ENCODE data around the gene NOC2L. TPM values are rescaled to one million over a fixed set of nuclear protein-coding genes. Genes with fewer than 3 reads are reported as not detected.

Gene NOC2L
- 68.0 to 91.8 TPM (median 81.8 TPM) in 5 replicates for total RNA-seq (2022; extraction: Qiagen RNA extraction)

GRCh38 chr1:958823-959730 lies at the start of gene NOC2L:
NOC2L (minus strand) TSS chr1:959256; CDS start chr1:959240, 16 bp downstream.

DNA sequence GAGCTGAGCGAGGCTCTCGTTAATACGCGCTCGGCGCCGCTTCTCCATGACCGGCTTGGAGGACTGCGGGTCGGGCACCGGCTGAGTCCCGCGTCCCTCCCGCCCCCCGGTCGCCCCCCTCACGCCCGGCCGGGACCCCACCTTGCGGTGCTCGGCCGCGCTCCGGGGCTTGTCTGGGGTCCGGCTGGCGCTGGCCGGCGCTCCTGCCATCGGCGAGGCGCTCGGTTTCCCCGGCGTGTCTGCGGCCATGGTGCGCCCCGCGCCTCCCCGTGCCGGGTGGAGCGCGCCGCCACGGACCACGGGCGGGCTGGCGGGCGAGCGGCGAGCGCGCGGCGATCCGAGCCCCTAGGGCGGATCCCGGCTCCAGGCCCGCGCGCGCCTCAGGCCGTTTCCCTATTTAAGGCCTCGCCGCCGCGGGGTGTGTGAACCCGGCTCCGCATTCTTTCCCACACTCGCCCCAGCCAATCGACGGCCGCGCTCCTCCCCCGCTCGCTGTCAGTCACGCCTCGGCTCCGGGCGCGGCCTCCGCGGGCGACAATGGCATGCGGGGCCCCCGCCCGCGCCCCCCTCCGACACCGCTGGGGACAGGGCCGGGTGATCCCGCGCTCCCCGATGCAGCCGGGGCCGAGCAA lies 40.8 kb upstream of the NOC2L start, which contains the start of gene HES4:
TSS of gene HES4 (minus strand) at position 373 of the 632 bp plus-strand sequence. CDS start at position 249, 124 bp downstream.

DNA sequence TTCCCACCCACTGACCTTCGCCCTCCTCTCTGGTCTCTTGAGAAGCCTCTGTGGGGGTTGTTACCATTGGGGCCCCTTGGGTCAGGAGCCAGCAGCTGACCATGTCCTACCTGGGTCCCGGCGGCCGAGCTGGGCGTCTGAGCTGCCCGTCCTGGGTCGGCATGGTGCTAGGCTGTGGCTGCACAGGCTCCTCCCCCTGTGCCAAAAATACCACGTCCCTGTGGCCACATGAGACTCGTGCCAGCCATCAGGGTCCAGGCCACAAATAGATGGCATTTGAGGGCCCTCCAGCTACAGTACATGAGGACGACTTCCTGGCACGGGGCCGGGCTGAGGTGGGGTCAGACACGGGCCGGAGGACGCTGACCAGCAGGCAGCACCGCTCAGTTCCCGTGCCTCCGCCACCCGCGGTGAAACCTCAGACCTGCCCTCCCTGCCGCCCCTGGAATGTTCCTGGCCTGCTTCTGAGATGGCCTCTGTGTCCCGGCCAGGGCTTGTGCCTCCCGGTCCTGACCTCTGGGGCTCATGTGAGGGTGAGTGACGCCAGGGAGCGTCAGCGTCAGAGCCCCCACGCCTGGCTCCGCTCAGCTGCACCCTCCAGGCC lies 23.0 kb upstream of the NOC2L start, which contains the start of gene PERM1:
TSS of gene PERM1 (minus strand) at position 139 of the 604 bp plus-strand sequence. CDS start 1,064 bp downstream, outside the sequence.

DNA sequence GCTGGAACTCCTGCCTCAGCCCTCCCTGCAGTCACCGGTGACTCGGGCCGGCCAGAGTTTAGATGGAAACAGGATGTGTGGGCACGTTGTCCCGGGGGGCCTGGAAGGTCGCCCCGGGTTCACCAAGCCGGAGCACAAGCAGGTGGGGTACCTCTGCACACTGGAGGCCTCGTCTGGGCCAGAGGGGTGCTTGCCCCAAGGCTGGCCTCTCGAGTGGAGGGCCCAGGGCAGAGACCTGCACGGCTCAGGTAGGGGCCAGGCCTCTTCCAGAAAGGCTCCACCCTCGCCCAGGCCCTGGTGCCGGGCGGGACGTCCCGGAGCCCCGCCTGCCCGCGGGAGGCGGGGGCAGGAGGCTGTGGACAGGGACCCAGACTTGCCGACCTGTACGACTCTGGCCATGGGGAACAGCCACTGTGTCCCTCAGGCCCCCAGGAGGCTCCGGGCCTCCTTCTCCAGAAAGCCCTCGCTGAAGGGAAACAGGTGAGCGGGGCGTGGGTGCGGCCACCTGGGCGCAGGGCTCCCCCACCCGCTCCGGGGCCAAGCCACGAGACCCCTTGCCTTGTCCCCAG lies 7.2 kb upstream of the NOC2L start, which contains the start of gene PLEKHN1:
TSS of gene PLEKHN1 (plus strand) at position 348 of the 569 bp plus-strand sequence. CDS start at position 398, 50 bp downstream.

DNA sequence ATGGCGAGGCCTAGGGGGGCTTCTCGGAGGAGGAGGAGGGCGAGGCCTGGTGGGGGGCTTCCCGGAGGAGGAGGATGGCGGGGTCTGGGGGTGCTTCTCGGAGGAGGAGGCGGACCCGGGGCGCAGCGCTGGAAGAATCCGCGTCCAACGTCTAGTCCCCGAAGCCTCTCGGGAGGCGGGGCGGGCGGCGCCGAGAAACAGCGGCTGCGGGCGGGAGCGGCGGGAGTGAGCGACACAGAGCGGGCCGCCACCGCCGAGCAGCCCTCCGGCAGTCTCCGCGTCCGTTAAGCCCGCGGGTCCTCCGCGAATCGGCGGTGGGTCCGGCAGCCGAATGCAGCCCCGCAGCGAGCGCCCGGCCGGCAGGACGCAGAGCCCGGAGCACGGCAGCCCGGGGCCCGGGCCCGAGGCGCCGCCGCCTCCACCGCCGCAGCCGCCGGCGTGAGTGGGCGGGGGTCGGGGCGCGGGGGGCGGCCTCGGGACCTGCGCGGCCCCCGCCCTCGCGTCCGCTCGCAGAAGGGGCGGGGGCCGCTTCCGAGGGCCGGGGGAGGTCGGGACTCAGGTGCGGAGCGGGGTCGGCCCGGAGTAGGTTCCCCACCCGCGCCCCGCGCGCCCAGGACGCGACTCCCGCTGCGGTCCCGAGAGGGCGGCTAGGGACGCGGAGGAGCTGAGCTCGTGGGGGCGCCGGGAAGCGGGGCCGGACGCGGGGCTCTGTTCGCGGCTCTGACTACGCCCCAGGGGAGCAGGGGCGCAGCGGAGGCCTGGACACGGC lies 1.5 kb upstream of the NOC2L start, which contains the start of gene KLHL17:
TSS of gene KLHL17 (plus strand) at position 222 of the 769 bp plus-strand sequence. CDS start at position 332, 110 bp downstream.

DNA sequence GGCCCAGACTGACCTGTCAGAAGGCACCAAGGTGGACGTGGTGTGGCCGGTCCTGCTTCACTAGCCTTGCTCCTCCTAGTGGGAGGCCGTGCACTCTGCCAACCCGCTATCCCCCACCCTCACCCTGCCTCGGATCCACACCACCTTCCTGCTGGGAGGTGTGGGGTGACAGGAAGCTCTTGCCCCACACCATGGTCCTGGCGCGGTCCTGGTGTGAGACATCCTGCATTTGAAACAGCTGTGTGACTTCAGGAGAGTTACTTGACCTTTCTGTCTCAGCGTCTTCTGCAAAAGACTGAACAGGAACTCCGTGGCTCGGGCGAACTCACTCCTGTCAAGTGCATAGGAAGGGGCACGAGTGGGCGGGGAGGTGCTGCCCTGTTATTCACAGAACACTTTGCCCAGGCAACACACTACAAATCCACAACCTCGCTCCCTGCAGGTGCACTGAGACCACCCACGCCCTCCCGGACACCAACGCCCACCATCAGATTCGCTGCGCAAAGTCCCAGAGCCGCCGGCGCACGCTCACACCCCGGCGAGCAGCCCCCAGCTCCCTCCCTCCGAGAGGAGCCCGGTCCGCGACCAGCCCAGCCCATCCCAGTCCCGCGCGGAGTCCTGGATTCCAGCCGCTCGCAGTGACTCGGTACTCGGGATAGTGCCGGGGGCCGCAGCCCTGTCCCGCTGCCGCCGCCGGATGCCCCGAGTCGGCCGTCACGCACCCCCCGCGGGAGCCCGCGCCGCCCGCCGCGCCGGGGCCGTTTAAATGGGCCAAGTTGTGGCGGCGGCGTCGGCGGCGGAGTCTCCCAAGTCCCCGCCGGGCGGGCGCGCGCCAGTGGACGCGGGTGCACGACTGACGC lies 35.7 kb downstream of the NOC2L start, which contains the start of gene SAMD11:
TSS of gene SAMD11 (plus strand) at position 793 of the 860 bp plus-strand sequence. CDS start 509 bp downstream, outside the sequence.

Other genes starting within 250 kb of the NOC2L start
- 16.3 to 29.6 TPM (median 27.8 TPM) in 5 replicates for gene SAMD11, start 35.3 kb downstream of the NOC2L start, total RNA-seq (2022; extraction: Qiagen RNA extraction)
- 9.1 to 20.0 TPM (median 16.2 TPM) in 5 replicates for gene KLHL17, start 1.3 kb upstream of the NOC2L start, total RNA-seq (2022; extraction: Qiagen RNA extraction)
- 3.6 to 6.3 TPM (median 5.7 TPM) in 5 replicates for gene PLEKHN1, start 7.2 kb upstream of the NOC2L start, total RNA-seq (2022; extraction: Qiagen RNA extraction)
- 0.10 to 0.30 TPM (median 0.14 TPM) in 4 of 5 replicates, not detected in the other for gene PERM1, start 22.8 kb upstream of the NOC2L start, total RNA-seq (2022; extraction: Qiagen RNA extraction)
- 22.0 to 73.2 TPM (median 67.5 TPM) in 5 replicates for gene HES4, start 40.8 kb upstream of the NOC2L start, total RNA-seq (2022; extraction: Qiagen RNA extraction)
- 14.5 to 24.2 TPM (median 20.9 TPM) in 5 replicates for gene ISG15, start 54.2 kb upstream of the NOC2L start, total RNA-seq (2022; extraction: Qiagen RNA extraction)
- 70.3 to 123 TPM (median 118 TPM) in 5 replicates for gene AGRN, start 60.9 kb upstream of the NOC2L start, total RNA-seq (2022; extraction: Qiagen RNA extraction)
- gene RNF223, start 115.0 kb upstream of the NOC2L start, total RNA-seq (2022; extraction: Qiagen RNA extraction): 0.23 to 0.34 TPM (median 0.27 TPM) in 5 replicates
- 9.0 to 15.0 TPM (median 13.5 TPM) in 5 replicates for gene C1orf159, start 156.8 kb upstream of the NOC2L start, total RNA-seq (2022; extraction: Qiagen RNA extraction)
- gene TTLL10, start 214.6 kb upstream of the NOC2L start, total RNA-seq (2022; extraction: Qiagen RNA extraction): not detected in 5 replicates
- gene TNFRSF18, start 247.3 kb upstream of the NOC2L start, total RNA-seq (2022; extraction: Qiagen RNA extraction): 0.15 to 0.25 TPM (median 0.15 TPM) in 3 of 5 replicates, not detected in the others